Measurements from ENCODE around the gene CDS2.

Gene CDS2

DNA sequence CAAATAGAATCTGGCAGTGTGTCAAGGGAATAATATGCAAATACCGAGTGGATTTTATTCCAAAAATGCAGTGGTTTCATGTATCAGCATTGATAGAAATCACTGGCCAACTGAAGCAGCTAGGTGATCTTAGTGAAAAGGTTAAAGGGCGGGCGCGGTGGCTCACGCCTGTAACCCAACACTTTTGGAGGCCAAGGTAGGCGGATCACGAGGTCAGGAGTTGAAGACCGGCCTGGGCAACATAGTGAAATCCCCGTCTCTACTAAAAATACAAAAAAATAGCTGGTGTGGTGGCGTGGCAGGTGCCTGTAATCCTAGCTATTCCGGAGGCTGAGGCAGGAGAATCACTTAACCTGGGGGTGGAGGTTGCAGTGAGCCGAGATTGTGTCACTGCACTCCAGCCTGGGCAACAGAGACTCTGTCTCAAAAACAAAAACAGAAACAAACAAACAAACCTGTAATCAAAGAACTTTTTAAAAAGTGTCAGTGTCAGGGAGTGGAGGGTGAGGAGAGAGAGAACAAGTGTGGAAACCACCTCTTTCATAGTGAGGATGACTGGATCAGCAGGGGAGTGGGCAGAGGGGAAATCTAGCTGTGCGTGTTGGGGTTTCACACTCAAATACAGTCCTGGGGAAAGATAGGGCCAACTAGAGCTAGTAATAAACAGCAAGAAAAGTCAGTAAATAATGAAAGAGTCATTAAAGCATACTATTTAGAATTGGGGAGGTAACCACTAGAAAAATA, 57.1 kb downstream of the CDS2 start:
- DNase-seq = no peak

DNA sequence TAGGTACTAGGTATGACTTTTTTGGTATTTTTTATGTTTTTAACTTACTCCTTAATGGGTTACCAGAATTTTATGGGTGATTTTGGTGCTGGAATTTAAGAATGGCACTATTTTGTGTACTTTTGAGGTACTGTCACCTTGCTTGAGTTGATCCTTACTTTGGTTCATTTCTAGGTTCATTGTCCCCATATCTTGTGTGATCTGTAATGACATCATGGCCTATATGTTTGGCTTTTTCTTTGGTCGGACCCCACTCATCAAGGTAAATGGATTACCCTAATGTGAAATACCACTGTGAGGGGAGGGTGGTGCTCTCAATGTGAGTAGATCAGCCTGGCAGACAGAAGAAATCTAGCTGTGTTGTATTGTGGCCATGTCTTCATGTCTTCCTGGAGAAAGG, 57.9 kb downstream of the CDS2 start:
- no peak for DNase-seq

- DNase-seq = no peak
These were observed 60.3 kb downstream of the CDS2 start for GRCh38 chr20:5187122-5187521.

GRCh38 chr20:5188736-5189135, 61.9 kb downstream of the CDS2 start:
- DNase-seq = no peak

DNA sequence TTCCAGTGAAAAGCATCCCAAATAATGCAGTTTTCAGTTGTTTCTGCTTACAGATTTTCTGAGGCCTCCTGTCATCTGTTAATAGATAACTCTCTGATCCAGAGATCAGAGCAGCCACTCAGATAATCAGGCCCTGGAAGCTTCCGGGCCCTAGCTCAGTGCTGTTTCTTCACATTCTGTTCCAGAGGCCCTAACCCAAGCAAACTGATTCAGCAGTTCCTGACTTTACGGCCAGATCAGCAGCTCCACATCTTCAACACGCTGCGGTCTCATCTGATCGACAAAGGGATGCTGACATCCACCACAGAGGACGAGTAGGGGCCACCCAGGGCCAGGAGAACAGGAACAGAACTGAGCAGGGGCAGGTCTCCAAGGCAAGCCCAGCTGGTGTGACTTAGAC, 63.1 kb downstream of the CDS2 start:
- DNase-seq = no peak

DNA sequence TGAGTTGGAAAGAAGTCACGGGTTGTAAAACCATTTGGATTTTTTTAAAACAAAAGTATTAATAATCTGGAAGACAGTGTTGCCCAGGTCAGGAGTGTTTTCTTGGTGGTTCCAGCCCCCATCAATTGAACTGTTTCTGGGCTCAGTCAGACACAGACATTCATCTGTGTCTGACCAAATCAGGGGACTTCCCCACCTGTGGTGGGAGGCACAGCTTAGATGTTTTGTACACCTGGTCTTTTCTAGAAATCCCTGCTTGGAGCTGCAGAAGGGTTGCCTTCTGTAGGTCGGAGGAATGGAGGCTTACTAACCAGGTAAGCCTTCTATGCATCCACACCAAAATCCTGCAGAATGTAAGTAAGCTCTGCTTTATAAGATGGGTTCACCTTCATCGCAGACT, 63.6 kb downstream of the CDS2 start:
- DNase-seq = no peak

DNA sequence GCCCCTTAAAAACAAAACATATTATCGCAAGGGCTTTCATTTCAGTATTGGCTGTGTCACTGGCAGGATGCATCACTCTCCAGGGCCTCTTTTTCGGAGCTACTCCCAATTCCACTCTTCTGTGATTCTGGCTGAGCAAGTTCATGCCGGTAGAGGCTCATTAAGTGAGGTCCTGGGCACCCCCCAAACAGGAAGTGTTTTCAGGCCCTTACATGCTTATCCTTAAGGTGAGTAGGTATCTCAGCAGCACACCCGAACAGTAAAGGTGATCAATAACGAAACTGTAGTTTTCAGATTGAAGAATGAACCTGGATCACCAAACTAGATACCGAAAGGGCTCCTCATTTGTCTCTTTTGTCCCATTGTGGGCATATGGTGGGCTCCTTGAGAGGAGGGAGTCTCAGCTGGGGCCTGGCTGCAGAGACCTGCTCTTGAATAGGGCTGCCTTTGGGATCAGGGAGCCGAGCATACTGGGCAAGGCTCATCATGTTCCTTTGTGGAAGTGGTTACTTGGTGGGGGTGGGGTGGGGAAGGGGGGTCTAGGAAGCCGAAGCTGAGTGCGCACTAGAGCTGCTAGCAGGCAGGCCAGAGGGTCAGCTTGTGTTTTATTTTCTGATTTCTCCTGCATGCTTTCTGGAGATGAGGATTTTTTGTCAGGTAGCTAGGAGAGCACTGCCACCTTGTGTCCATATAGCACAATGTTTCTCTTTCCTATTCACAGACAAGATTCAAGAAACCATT, 65.2 kb downstream of the CDS2 start:
- peak; percentile 41 for DNase-seq

- DNase-seq = no peak
These were observed 66.0 kb downstream of the CDS2 start for GRCh38 chr20:5192570-5193431.

DNA sequence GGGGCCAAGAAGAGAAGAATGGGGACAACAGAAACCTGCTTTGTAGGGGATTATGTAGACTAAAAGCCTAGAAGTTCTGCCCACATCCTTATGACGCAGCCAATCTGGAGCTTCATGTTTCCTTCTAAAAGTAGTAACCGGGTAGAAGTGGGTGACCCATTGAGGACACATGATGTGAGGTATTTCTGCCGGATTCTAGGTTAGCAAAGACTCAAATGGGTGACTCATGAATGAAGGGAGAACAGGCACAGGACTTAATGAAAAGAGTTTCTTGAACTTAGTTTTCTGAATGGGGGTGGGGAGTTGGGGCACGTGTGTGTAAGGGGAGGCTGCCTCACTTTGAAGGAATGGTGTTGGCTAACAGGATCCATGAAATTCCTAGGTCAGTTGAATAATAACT, 68.8 kb downstream of the CDS2 start:
- DNase-seq = no peak

GRCh38 chr20:5196149-5196548, 69.3 kb downstream of the CDS2 start:
- no peak for DNase-seq

DNA sequence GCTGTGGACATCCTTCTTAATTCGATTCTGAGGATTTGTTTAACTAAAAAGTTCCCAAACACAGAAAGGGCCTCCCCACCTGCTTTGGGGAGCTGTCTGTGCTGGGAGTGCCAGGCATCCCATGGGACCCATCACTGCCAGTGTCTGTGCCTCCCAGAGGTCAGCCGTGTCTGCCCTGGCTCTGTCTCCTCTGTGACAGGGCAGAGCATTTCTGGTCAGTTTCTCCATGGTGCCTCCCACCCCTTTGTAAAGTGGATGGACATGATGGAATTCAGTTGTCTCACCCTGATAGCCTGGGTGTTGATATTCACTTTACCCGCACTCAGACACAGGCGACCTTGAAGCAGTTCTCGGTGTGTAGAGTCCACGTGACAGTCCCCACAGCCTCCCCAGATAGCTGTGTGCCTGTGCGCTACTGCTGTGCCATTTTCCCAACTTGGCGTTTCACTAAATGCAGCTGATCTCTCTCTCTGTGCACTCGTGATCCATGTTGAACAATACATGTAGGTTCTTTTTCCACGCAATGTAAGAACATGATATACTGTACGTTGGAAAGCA, 70.5 kb downstream of the CDS2 start:
- no peak for DNase-seq

- no peak for DNase-seq
These were observed 71.2 kb downstream of the CDS2 start for GRCh38 chr20:5197847-5198650.

- DNase-seq = no peak
These were observed 71.8 kb downstream of the CDS2 start for GRCh38 chr20:5198651-5198924.

GRCh38 chr20:5203380-5203779, 76.6 kb downstream of the CDS2 start:
- no peak for DNase-seq

DNA sequence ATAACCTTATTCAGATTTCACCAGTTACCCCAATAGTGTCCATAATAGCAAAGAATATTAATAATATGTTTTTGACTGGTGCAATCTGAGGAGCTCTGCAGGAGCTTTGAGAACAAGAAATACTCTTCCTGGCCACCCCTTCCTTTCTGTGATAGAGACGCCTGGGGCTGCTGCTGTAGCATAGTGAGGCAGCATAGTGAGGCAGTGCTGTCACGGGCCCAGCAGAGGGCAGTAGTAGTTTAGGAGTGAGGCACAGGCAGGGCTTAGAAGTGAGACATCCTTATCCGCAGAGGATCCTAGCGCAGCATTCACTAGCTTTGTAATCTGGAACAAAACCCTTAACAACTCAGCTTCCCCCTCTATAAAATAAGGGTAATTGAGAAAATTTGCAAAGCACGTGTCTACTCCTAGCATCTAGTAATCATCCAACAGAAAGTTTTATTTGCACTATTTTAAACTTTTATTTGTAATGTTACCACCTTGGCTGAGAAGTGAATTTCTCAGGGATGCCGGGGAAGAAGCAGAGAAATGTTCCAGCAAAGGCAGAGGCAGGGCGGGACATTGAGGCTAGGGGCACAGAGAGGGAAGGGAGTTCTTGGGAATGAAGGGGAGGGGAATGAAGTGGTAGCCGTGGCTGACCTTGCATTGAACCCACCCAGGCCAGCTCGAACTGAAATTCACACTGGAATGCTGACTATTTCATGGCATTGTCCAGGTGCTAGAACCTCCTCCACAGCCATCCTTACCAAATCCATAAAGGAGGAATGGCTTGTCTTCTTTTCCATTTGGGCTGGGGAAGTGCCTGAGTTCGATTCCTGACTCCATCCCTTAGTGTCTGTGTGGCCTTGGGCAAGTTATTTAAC, 78.8 kb downstream of the CDS2 start:
- DNase-seq = peak; percentile 53

GRCh38 chr20:5207138-5207537, 80.3 kb downstream of the CDS2 start:
- DNase-seq = no peak

- no peak for DNase-seq
These were observed 85.3 kb downstream of the CDS2 start for GRCh38 chr20:5211803-5212714.

DNA sequence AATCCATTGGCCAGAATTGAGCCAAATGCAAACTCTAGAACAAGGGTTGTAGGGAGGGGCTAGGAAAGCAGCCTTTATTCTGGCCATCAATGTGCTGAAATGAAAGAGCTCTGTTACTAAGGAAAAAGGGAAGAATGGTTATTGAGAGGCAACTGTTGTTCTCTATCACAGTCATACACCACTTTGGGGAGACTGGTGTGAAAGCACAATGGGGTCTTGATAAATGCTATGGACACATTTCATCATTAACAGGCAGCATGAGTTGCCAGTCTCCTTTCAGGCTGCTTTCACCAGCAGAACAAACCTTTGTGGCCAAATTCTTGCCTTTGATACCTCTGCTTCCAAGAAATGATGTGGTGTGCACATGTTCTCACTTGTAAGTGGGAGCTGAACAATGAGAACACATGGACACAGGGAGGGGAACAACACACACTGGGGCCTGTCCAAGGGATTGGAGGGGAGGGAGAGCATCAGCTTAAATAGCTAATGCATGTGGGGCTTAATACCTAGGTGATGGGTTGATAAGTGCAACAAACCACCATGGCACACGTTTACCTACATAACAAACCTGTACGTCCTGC, 86.2 kb downstream of the CDS2 start:
- DNase-seq = no peak

GRCh38 chr20:5214826-5215225, 88.0 kb downstream of the CDS2 start:
- no peak for DNase-seq

DNA sequence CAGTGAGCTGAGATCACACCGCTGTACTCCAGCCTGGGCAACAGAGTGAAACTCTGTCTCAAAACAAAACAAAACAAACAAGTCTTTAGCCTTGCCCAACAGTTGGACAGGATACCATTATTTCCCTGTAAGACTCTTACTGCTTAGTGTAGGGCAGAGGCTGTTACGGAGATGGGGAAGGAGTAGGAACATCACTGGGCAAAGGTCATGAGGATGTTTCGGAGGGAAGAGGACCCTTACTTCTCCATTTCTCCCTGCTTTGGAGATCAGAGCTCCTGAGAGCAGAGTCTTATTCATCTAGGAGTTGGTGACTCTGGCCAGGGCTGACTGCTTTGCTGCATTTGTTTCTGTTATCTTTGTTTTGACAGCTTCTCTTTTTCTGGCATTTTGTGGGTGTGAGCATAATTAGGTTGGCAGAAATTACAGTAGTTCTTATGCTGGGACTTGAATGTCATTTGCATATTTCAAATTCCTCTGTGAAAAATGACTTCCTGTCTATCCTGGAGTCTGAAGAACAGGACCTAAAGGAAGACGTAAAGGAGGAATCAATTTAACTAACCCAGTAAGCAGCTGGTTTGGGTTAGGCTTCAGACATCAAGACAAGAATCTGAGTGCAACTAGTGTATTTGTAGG, 89.0 kb downstream of the CDS2 start:
- DNase-seq = no peak
